Measurements from ENCODE around the gene SLC44A3.

SLC44A3 gene

DNA sequence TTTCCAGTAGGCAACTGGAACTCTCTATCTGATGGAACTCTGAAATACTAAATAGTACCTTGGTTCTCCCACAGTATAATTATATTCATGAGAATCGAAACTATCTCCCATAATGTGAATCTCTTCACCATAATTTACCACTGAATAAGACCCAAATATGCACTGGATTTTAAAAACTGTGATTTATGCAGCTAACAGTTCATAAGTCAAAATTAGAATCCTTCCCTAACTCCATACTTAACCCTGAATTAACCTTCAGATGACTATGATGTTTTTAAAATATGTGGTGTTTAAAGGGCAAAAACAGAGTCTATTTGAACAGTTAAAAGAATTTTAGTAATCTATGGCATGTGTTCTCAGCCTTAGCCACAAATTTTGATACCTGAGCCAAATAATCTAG lies 22.9 kb upstream of the SLC44A3 start:
- TF ChIP-seq CTCF (IDR thresholded peaks at IDR 0.05; ENCODE audit: low read depth, low read length), result no peak
- Histone ChIP-seq H3K9me3 (ENCODE audit: severe bottlenecking) (no peaks in the 10 kb centered on the region), H3K27ac (no peak overlapping the region), H3K36me3 (no peaks in the 10 kb centered on the region), H3K27me3 (ENCODE audit: insufficient read depth, low read depth, severe bottlenecking) (no peaks in the 10 kb centered on the region), H3K4me3 (ENCODE audit: low read depth, low read length) (no peak overlapping the region)
- DNase-seq, result no peak

DNA sequence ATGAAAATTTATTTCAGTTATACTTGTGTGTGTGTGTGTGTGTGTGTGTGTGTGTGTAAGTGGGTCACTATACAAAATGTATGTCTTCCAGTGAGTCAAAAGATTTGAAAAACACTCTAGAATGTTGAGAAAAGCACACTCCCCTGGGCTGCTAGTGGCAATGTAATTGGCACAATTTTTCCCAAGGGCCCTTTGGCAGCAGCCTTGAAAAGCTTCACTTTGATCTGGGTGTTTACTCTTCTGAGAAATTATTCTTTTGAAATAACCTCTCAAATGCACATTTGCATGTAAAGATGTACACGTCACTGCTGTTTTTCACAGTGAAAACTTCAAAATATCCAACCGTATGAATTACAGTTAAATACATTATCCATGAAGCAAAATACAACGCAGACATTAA lies 22.1 kb upstream of the SLC44A3 start:
- no peak overlapping the region for H3K27ac ChIP-seq

DNA sequence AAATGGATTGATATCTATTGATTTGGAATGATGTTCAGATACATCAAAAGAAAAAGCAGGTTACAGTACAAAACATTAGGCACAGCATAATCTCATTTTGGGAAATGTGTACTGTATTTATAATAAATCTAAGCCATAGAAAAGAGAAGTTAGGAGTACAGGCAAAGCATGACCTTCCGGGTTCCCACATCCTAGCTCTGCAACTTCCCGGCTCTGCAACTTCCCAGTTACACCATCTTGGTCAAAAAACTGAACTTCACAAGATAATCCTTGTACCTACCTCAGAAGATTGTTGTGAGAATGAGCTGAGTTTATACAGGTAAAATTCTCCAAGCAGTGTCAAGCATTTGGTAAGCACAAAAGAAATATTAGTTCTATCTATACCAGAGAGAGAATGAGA lies 21.7 kb upstream of the SLC44A3 start:
- no peak overlapping the region for H3K4me3 ChIP-seq (ENCODE audit: low read depth, low read length)
- H3K27ac ChIP-seq, result no peak overlapping the region
- no peak for DNase-seq
- H3K9me3 ChIP-seq (ENCODE audit: severe bottlenecking), result no peaks in the 10 kb centered on the region
- no peaks in the 10 kb centered on the region for H3K36me3 ChIP-seq
- H3K27me3 ChIP-seq (ENCODE audit: insufficient read depth, low read depth, severe bottlenecking), result no peaks in the 10 kb centered on the region
- no peak for TF ChIP-seq CTCF (IDR thresholded peaks at IDR 0.05; ENCODE audit: low read depth, low read length)

More for the DNA sequence above, 22.1 kb upstream of the SLC44A3 start:
- H3K27me3 ChIP-seq (ENCODE audit: insufficient read depth, low read depth, severe bottlenecking), result no peaks in the 10 kb centered on the region
- H3K36me3 ChIP-seq, result no peaks in the 10 kb centered on the region
- H3K9me3 ChIP-seq (ENCODE audit: severe bottlenecking), result no peaks in the 10 kb centered on the region
- no peak for DNase-seq
- no peak for TF ChIP-seq CTCF (IDR thresholded peaks at IDR 0.05; ENCODE audit: low read depth, low read length)
- H3K4me3 ChIP-seq (ENCODE audit: low read depth, low read length), result no peak overlapping the region

GRCh38 chr1:94799206-94799605 lies 21.0 kb upstream of the SLC44A3 start:
- H3K27me3 ChIP-seq (ENCODE audit: insufficient read depth, low read depth, severe bottlenecking), result no peaks in the 10 kb centered on the region
- H3K4me3 ChIP-seq (ENCODE audit: low read depth, low read length), result no peak overlapping the region
- H3K9me3 ChIP-seq (ENCODE audit: severe bottlenecking), result no peaks in the 10 kb centered on the region
- H3K27ac ChIP-seq, result no peak overlapping the region
- H3K36me3 ChIP-seq, result no peaks in the 10 kb centered on the region
- no peak for TF ChIP-seq CTCF (IDR thresholded peaks at IDR 0.05; ENCODE audit: low read depth, low read length)
- no peak for DNase-seq

DNA sequence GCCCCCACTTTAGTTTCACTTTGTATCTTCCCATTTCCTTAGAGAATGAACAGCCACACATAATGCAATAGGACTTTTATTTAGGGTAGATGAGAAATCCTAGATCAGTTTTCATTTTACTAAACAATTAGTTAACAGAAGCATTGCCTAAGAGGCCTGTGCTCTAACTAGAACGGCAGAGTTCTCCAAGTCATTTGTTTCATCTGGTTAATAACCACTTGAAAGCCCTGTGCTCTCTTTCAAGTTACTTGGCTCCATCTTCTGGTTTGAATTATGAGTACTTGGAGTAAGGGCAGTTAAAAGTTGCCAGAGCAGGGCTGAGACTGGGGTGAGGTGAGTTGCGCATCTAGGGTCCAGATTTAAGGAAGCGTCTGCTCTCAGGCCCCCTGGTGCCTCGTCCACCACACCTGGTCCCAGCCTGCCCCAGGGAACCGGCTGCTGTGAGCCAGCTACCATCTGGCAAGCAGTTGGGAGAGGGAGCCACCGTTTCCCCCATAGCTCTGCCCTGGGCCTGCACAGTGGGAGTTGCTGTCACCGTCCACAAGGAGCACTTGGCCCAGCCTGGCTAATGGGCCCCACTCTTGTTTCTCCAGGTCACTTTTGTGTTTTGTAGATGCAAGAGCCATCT lies 18.1 kb upstream of the SLC44A3 start:
- no peaks in the 10 kb centered on the region for H3K27me3 ChIP-seq (ENCODE audit: insufficient read depth, low read depth, severe bottlenecking)
- H3K36me3 ChIP-seq, result no peaks in the 10 kb centered on the region
- H3K4me3 ChIP-seq (ENCODE audit: low read depth, low read length), result 0 out of 2 replicates have a peak overlapping the region, but pooled peaks have one; percentile 9
- no peaks in the 10 kb centered on the region for H3K9me3 ChIP-seq (ENCODE audit: severe bottlenecking)
- no peak overlapping the region; the same call in 1 of the 2 replicates for H3K27ac ChIP-seq
- DNase-seq, result peak; percentile 48
- peak; percentile 15 for TF ChIP-seq CTCF (IDR thresholded peaks at IDR 0.05; ENCODE audit: low read depth, low read length)

DNA sequence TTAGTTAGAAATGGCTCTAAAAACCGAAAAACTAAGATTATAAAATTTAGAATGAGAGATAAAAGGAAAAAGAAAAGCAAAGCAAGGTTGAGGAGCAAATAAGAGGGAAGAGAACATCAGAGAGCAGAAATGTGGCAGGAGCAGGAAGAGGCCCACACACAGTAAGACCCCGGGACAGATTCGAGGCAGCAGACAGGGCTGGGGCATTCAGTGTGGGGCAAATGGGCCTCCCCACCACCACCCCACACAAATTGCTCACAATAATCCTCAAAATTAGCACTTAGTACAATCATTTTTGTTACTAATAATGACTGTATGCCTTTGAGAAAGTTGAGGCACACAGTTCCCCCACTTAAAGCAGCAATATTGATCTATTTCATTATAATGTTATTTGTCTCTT lies 17.1 kb upstream of the SLC44A3 start:
- Histone ChIP-seq H3K36me3 (no peaks in the 10 kb centered on the region), H3K4me3 (ENCODE audit: low read depth, low read length) (no peak overlapping the region), H3K9me3 (ENCODE audit: severe bottlenecking) (no peaks in the 10 kb centered on the region), H3K27ac (no peak overlapping the region), H3K27me3 (ENCODE audit: insufficient read depth, low read depth, severe bottlenecking) (no peaks in the 10 kb centered on the region)
- TF ChIP-seq CTCF (IDR thresholded peaks at IDR 0.05; ENCODE audit: low read depth, low read length), result no peak
- DNase-seq, result no peak

Measured in WERI-Rb-1 (cell line).